Renal cortex interstitium (tissue), 11 donors: ENCODE results near the gene CFAP74. TPM values are rescaled to one million over a fixed set of nuclear protein-coding genes. Genes with fewer than 3 reads are reported as not detected.

Source experiments
- DNase-seq, 11 donors: peaks; one replicate each; pipeline ENCODE4 v3.0.0-alpha.2; 2013; ENCODE audit warnings: low read depth in 9 of 11, low spot score in 4 of 11; ENCODE audit errors: extremely low read depth in 1 of 11
- polyA plus RNA-seq, 3 donors: library from polyadenylated mRNA; unstranded; fragments of 120-200 nt; gene quantifications; one replicate each; pipeline ENCODE4 v1.2.1, GENCODE V29; 2013; ENCODE audit not compliant: insufficient read length in 3 of 3

Gene CFAP74
- polyA plus RNA-seq, 3 donors = 0.52 to 1.2 (median 0.96) TPM

GRCh38 chr1:1880617-1881312 is 122.8 kb downstream of the CFAP74 start:
- DNase-seq = no peak

GRCh38 chr1:1879942-1880341 is 123.6 kb downstream of the CFAP74 start:
- no peak for DNase-seq

- no peak for DNase-seq
Measured at GRCh38 chr1:1877865-1878436, 125.6 kb downstream of the CFAP74 start.

GRCh38 chr1:1876335-1876930 is 127.2 kb downstream of the CFAP74 start:
- no peak for DNase-seq

DNA sequence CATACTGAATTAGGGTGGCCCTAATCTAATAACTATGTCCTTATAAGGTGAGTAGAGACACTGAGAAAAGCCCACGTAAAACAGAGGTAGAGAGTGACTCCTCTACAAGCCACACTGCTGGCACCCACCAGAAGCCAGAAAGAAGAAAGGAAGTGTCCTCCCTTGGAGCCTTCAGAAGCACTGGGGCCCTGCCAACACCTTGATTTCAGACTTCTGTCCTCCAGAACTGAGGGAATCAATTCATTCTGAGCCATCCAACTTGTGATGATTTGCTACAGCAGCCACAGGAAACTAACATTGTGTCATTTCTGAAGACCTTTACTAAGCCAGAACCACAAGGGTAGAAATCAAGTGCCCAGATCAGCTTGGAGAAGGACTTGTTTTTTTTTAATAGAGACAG is 127.7 kb downstream of the CFAP74 start:
- no peak for DNase-seq

DNA sequence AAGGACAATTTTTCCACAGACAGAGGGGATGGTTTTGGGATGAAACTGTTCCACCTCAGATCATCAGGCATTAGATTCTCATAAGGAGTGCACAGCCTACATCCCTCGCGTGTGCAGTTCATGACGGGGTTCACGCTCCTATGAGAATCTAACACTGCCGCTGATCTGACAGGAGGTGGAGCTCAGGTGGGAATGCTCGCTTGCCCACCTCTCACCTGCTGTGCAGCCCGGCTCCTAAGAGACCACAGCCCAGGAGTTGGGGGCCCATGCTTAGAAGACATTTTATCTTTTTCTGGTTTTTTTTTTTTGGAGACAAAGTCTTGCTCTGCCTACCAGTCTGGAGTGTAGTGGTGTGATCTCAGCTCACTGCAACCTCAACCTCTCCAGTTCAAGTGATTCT is 128.7 kb downstream of the CFAP74 start:
- no peak for DNase-seq

DNA sequence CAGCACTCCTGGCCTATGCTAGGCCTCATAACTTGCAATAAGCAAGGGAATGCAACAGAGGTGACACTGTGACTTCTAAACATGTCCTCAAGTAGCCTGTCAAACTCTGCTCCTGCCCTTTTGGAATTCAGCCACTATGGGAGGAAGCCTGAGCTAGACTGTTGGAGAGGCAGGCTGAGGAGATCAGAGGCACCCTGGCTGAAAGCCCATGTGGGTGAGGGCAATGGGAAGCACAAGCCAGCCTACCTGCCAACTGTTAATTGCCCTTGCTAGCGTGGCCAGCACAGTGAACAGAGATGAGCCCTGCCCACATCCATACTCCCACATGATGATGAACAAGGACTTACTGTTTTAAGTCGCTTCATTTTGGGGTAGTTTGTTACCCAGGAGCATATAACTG is 130.4 kb downstream of the CFAP74 start:
- no peak for DNase-seq

- no peak for DNase-seq
Measured at GRCh38 chr1:1872329-1872994, 131.1 kb downstream of the CFAP74 start.

Other genes starting within 250 kb of the CFAP74 start
- 10 to 100 TPM; 40.2 to 53.0 (median 52.3) TPM for gene NADK, start 225.3 kb downstream of the CFAP74 start, polyA plus RNA-seq
- 100 to 1,000 TPM; 278 to 310 (median 280) TPM for gene GNB1, start 112.7 kb downstream of the CFAP74 start, polyA plus RNA-seq
- under 1 TPM; 0.36 to 0.73 (median 0.72) TPM for gene CALML6, start 88.5 kb downstream of the CFAP74 start, polyA plus RNA-seq
- gene TMEM52, start 84.5 kb downstream of the CFAP74 start, polyA plus RNA-seq = 1 to 10 TPM; 1.1 to 1.4 (median 1.2) TPM
- 1 to 10 TPM in 2 of 3 donors, under 1 TPM in 1; 0.64 to 1.7 (median 1.4) TPM for gene GABRD, start 15.6 kb upstream of the CFAP74 start, polyA plus RNA-seq
- 10 to 100 TPM; 29.5 to 36.9 (median 34.5) TPM for gene PRKCZ, start 46.6 kb upstream of the CFAP74 start, polyA plus RNA-seq
- 10 to 100 TPM; 28.2 to 54.2 (median 53.8) TPM for gene FAAP20, start 191.0 kb upstream of the CFAP74 start, polyA plus RNA-seq
- 10 to 100 TPM; 48.7 to 63.3 (median 56.2) TPM for gene SKI, start 224.5 kb upstream of the CFAP74 start, polyA plus RNA-seq